HepG2 (cell line): Measurements from ENCODE around the gene PDXDC1. TPM values are rescaled to one million over a fixed set of nuclear protein-coding genes. Genes with fewer than 3 reads are reported as not detected.

Source experiments
- BRD4 ChIP-seq: sonication (generic); formaldehyde crosslinking; IDR thresholded peaks from 2 replicates; pipeline ENCODE4 v1.4.0; 2020; ENCODE audit warnings: missing genetic modification reagents
- CHD2 ChIP-seq: IDR thresholded peaks from 2 replicates; pipeline ENCODE4 v1.6.1; 2011; ENCODE audit warnings: low read depth, low read length, improper control_type of control experiment
- DBP ChIP-seq: sonication (generic); formaldehyde crosslinking; IDR thresholded peaks from 2 replicates; pipeline ENCODE4 v1.4.0; 2020; ENCODE audit warnings: missing genetic modification reagents; ENCODE audit errors: not compliant biosample characterization
- EP300 ChIP-seq, 3 experiments: sonication (generic) in 1 of 3; formaldehyde crosslinking in 1 of 3; IDR thresholded peaks; 2 replicates each; pipeline versions ENCODE4 v1.5.1 to v1.6.1; 2011 to 2020; ENCODE audit warnings: low read depth in 2 of 3, low read length in 2 of 3, borderline replicate concordance in 1 of 3, improper control_type of control experiment in 1 of 3, mild to moderate bottlenecking in 1 of 3, missing genetic modification reagents in 1 of 3, moderate library complexity in 1 of 3
- FOSL2 ChIP-seq: sonication (generic); formaldehyde crosslinking; IDR thresholded peaks from 2 replicates; pipeline ENCODE4 v1.4.0; 2020; ENCODE audit warnings: missing genetic modification reagents
- KDM2A ChIP-seq: sonication (generic); formaldehyde crosslinking; IDR thresholded peaks from 2 replicates; pipeline ENCODE4 v1.4.0; 2020; ENCODE audit warnings: low read depth, missing genetic modification reagents, borderline replicate concordance
- MZF1 ChIP-seq: sonication (generic); formaldehyde crosslinking; IDR thresholded peaks from 2 replicates; pipeline ENCODE4 v1.8.1; 2023; ENCODE audit warnings: mild to moderate bottlenecking, missing genetic modification reagents, borderline replicate concordance
- NFATC3 ChIP-seq: sonication (generic); formaldehyde crosslinking; IDR thresholded peaks from 2 replicates; pipeline ENCODE4 v1.5.1; 2020; ENCODE audit warnings: mild to moderate bottlenecking, missing genetic modification reagents
- PPARG ChIP-seq: conservative IDR thresholded peaks from 2 replicates; pipeline ENCODE4 v1.6.1; 2016; ENCODE audit warnings: missing biosample characterization, missing genetic modification reagents
- RELA ChIP-seq: sonication (generic); formaldehyde crosslinking; IDR thresholded peaks from 2 replicates; pipeline ENCODE4 v1.4.0; 2020; ENCODE audit warnings: missing genetic modification reagents
- RERE ChIP-seq: IDR thresholded peaks from 2 replicates; pipeline ENCODE4 v1.6.1; 2016; ENCODE audit warnings: low read depth, missing genetic modification reagents, missing compliant biosample characterization
- RNF219 ChIP-seq: sonication (generic); formaldehyde crosslinking; IDR thresholded peaks from 2 replicates; pipeline ENCODE4 v1.5.0; 2020; ENCODE audit warnings: mild to moderate bottlenecking, missing genetic modification reagents
- ZNF326 ChIP-seq: sonication (generic); formaldehyde crosslinking; IDR thresholded peaks from 2 replicates; pipeline ENCODE4 v1.4.0; 2020; ENCODE audit warnings: missing genetic modification reagents, borderline replicate concordance
- ZNF567 ChIP-seq: sonication (generic); formaldehyde crosslinking; IDR thresholded peaks from 2 replicates; pipeline ENCODE4 v1.8.1; 2023; ENCODE audit warnings: mild to moderate bottlenecking, missing genetic modification reagents, borderline replicate concordance
- ZNF580 ChIP-seq: IDR thresholded peaks from 2 replicates; pipeline ENCODE4 v1.6.1; 2016; ENCODE audit warnings: low read depth, borderline replicate concordance
- ZNF607 ChIP-seq: sonication (generic); formaldehyde crosslinking; IDR thresholded peaks from 2 replicates; pipeline ENCODE4 v1.5.1; 2020; ENCODE audit warnings: missing genetic modification reagents, mild to moderate bottlenecking, borderline replicate concordance
- ZNF639 ChIP-seq: conservative IDR thresholded peaks from 2 replicates; pipeline ENCODE4 v1.6.1; 2018; ENCODE audit warnings: missing genetic modification reagents
- ZNF768 ChIP-seq: sonication (generic); formaldehyde crosslinking; IDR thresholded peaks from 2 replicates; pipeline ENCODE4 v1.4.0; 2020; ENCODE audit warnings: missing genetic modification reagents
- ZNF781 ChIP-seq: sonication (generic); formaldehyde crosslinking; IDR thresholded peaks from 2 replicates; pipeline ENCODE4 v1.5.1; 2020; ENCODE audit warnings: borderline replicate concordance, mild to moderate bottlenecking, missing genetic modification reagents; ENCODE audit errors: not compliant biosample characterization
- ZZZ3 ChIP-seq: sonication (generic); formaldehyde crosslinking; IDR thresholded peaks from 2 replicates; pipeline ENCODE4 v1.4.0; 2020; ENCODE audit warnings: missing genetic modification reagents, mild to moderate bottlenecking, borderline replicate concordance
- polyA plus RNA-seq, 8 experiments: library from polyadenylated mRNA; depleted of rRNA in 3 of 8; stranded (reverse) in 7 of 8; unstranded in 1 of 8; fragments of >200 nt; fragmentation: Illumina TruSeq in 4 of 8; extraction: Trizol in 4 of 8; gene quantifications; 2 replicates each; pipeline versions ENCODE4 v1.2.1 to v1.2.3, GENCODE V29; 2011 to 2016; ENCODE audit warnings: low read depth in 4 of 8, missing spikeins in 1 of 8, mixed read lengths in 1 of 8; ENCODE audit not compliant: insufficient read depth in 1 of 8
- total RNA-seq, 5 experiments: library from RNA; depleted of rRNA; stranded (reverse); fragments of >200 nt; fragmentation: Illumina TruSeq; extraction: Trizol; gene quantifications; 2 replicates each; pipeline ENCODE4 v1.2.3, GENCODE V29; 2016; ENCODE audit warnings: low read depth in 1 of 5

PDXDC1 gene
- total and polyA plus RNA-seq, 2 of the 13 experiments (the other 11 are each of a cell fraction or from before 2014, with no cell fraction given), result 133 to 169 TPM

- no peak for TF ChIP-seq ZNF326 (CRISPR knock-in tag)
- TF ChIP-seq BRD4 (CRISPR knock-in tag), result no peak
- TF ChIP-seq RNF219 (CRISPR knock-in tag), result no peak
- TF ChIP-seq ZNF639 (CRISPR knock-in tag), result no peak
- TF ChIP-seq FOSL2 (CRISPR knock-in tag), result no peak
- 0 out of 2 replicates have a peak, but pooled peaks have one; percentile 19 for TF ChIP-seq NFATC3 (CRISPR knock-in tag)
- no peak for TF ChIP-seq KDM2A (CRISPR knock-in tag)
- TF ChIP-seq RERE (CRISPR knock-in tag), result no peak
- no peak for TF ChIP-seq DBP (CRISPR knock-in tag)
- TF ChIP-seq ZNF607 (CRISPR knock-in tag), result 0 out of 2 replicates have a peak, but pooled peaks have one; percentile 60
- TF ChIP-seq RELA (CRISPR knock-in tag), result no peak
- TF ChIP-seq ZNF580 (CRISPR knock-in tag), result no peak
- TF ChIP-seq ZNF768 (CRISPR knock-in tag), result no peak
- no peak for TF ChIP-seq ZZZ3 (CRISPR knock-in tag)
- no peak for TF ChIP-seq ZNF781 (CRISPR knock-in tag)
- TF ChIP-seq PPARG, result 0 out of 2 replicates have a peak, but pooled peaks have one; percentile 29
- no peak for TF ChIP-seq ZNF567 (CRISPR knock-in tag)
- TF ChIP-seq CHD2, result no peak
- 0 out of 2 replicates have a peak, but pooled peaks have one; percentile 53 for TF ChIP-seq MZF1 (CRISPR knock-in tag)
- no peak for TF ChIP-seq EP300 (IDR thresholded peaks at IDR 0.05; ENCODE audit: low read depth in 2 of 2, low read length in 2 of 2)
- no peak for TF ChIP-seq EP300 (CRISPR knock-in tag; IDR thresholded peaks at IDR 0.05; ENCODE audit: borderline replicate concordance)
Measured at GRCh38 chr16:15053904-15054303, 79.1 kb downstream of the PDXDC1 start (continued).
